GM19240 (cell line): Measurements from ENCODE around the gene CDK5RAP2.
"Not testable (repeated sequence)": the region's sequence is repeated elsewhere in the genome, so short reads cannot be mapped to it uniquely, and the experiment has no call there.

Experiments used
- DNase-seq: peaks from one replicate; pipeline ENCODE4 v3.0.0; 2011; ENCODE audit warnings: low spot score; ENCODE audit not compliant: insufficient read length

The CDK5RAP2 gene

GRCh38 chr9:120580051-120580896 lies at the start of gene CDK5RAP2:
TSS of gene CDK5RAP2 (minus strand) at chr9:120580167. CDS start at chr9:120579978, 189 bp downstream.
- DNase-seq = peak; percentile 74

GRCh38 chr9:120628925-120629497 lies 49.0 kb upstream of the CDK5RAP2 start:
- DNase-seq = not testable (repeated sequence)

GRCh38 chr9:120628207-120628924 lies 48.4 kb upstream of the CDK5RAP2 start:
- no peak for DNase-seq

- DNase-seq = no peak
Measured at GRCh38 chr9:120627073-120627472, 47.1 kb upstream of the CDK5RAP2 start.

GRCh38 chr9:120626512-120626911 lies 46.5 kb upstream of the CDK5RAP2 start:
- DNase-seq = no peak

- DNase-seq = no peak
Measured at GRCh38 chr9:120625222-120625621, 45.3 kb upstream of the CDK5RAP2 start.

GRCh38 chr9:120622790-120623189 lies 42.8 kb upstream of the CDK5RAP2 start:
- no peak for DNase-seq

GRCh38 chr9:120621941-120622340 lies 42.0 kb upstream of the CDK5RAP2 start:
- no peak for DNase-seq

- peak; percentile 37 for DNase-seq
Measured at GRCh38 chr9:120619751-120620655, 40.0 kb upstream of the CDK5RAP2 start.

- no peak for DNase-seq
Measured at GRCh38 chr9:120616966-120617935, 37.3 kb upstream of the CDK5RAP2 start.

- no peak for DNase-seq
Measured at GRCh38 chr9:120612218-120612617, 32.3 kb upstream of the CDK5RAP2 start.

- no peak for DNase-seq
Measured at GRCh38 chr9:120611690-120612068, 31.7 kb upstream of the CDK5RAP2 start.

GRCh38 chr9:120610975-120611689 lies 31.2 kb upstream of the CDK5RAP2 start:
- no peak for DNase-seq

- no peak for DNase-seq
Measured at GRCh38 chr9:120609636-120610035, 29.7 kb upstream of the CDK5RAP2 start.

- DNase-seq = no peak
Measured at GRCh38 chr9:120608421-120608820, 28.5 kb upstream of the CDK5RAP2 start.

- DNase-seq = no peak
Measured at GRCh38 chr9:120603591-120603990, 23.6 kb upstream of the CDK5RAP2 start.

GRCh38 chr9:120603010-120603409 lies 23.0 kb upstream of the CDK5RAP2 start:
- DNase-seq = no peak

GRCh38 chr9:120593955-120594277 lies 13.9 kb upstream of the CDK5RAP2 start:
- no peak for DNase-seq

- DNase-seq = no peak
Measured at GRCh38 chr9:120593250-120593954, 13.4 kb upstream of the CDK5RAP2 start.
